Measurements from ENCODE around the gene KIF16B. TPM values are rescaled to one million over a fixed set of nuclear protein-coding genes. Genes with fewer than 3 reads are reported as not detected.

KIF16B gene
- total RNA-seq, 4 donors from 2014 or later: 16.6 to 29.6 (median 20.2) TPM

DNA sequence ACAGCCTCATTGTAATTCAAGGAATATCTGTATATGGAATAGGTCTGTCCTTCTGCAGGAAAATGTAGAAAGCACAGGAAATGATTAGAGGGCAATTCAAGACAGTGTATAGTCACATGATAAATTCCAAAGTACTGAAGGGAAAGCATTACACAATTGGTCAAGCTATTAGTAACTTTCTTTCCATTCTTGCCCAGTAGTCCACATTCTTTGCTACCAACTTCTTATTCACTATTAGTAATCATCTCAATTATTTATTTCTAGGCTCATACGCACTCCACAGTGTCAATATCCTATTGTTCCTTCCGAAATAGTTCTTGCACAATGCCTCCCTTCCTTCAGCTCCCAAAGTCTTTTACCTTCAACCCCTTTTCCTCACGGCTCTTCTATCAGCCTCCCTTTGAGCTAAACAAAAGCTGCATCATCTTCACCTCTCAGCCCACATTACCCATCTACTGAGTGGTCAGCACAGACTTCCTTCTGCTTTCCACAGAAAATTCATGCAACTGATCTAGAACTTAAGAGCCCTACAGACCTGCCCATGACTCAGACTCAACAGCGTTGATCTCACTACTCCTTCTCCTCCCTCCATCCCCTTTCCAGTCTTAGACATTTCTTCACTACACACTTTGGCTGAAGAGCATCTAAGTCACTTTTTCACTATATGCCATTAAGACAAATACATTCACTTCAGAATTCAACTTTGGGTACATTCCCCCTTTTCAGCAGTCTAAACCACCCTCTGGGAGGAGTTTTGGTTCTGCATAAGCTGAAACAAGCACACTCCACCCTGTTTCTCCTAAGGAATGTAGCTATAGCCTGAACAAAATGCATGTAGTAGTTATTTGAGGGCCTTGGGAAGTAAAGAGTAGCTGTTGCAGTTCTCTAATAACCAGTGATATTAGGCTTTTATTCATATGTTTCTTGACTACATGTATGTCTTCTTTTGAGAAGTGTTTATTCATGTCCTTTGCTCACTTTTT is 157.9 kb downstream of the KIF16B start:
- Histone ChIP-seq H3K27ac (no peak overlapping the region), H3K4me1 (no peaks in the 10 kb centered on the region), H3K4me3 (no peak overlapping the region), H3K36me3 (peaks cover 0 to 67% (median 0%) of the 10 kb centered on the region in 3 donors), H3K27me3 (no peaks in the 10 kb centered on the region), H3K9me3 (peaks cover 0 to 11% (median 0%) of the 10 kb centered on the region in 3 donors)
- intact Hi-C loops (cut with DNase I): no loop called here
- DNase-seq: no peak
- no peak for TF ChIP-seq POLR2A (IDR thresholded peaks at IDR 0.05)
- TF ChIP-seq, protein P1, sequence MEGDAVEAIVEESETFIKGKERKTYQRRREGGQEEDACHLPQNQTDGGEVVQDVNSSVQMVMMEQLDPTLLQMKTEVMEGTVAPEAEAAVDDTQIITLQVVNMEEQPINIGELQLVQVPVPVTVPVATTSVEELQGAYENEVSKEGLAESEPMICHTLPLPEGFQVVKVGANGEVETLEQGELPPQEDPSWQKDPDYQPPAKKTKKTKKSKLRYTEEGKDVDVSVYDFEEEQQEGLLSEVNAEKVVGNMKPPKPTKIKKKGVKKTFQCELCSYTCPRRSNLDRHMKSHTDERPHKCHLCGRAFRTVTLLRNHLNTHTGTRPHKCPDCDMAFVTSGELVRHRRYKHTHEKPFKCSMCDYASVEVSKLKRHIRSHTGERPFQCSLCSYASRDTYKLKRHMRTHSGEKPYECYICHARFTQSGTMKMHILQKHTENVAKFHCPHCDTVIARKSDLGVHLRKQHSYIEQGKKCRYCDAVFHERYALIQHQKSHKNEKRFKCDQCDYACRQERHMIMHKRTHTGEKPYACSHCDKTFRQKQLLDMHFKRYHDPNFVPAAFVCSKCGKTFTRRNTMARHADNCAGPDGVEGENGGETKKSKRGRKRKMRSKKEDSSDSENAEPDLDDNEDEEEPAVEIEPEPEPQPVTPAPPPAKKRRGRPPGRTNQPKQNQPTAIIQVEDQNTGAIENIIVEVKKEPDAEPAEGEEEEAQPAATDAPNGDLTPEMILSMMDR (IDR thresholded peaks at IDR 0.05): no peak
- WGBS, 2 donors: 88 to 91% methylated on average over 4 of the region's 4 CpGs

DNA sequence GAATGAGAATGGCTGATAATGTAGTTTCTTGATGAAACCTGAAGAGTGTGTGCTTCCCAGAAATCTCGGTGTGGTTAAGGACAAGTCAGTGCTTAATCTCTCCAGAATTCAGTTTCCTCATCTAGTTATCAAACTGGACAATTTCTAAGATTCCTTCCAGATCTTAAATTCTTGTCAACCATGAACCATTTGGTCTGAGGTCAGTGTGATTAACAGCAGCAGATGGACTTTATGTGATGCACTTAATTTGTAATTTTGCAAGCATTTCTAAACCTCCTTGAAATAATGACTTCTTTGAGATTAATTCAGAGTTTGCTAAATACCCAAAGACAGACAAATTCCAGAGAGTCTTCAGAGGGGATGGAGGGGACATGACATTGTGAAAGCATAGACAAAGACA is 160.3 kb downstream of the KIF16B start:
- 83 to 85% methylated on average over 1 of the region's 1 CpG for WGBS, 2 donors
- intact Hi-C loops (cut with DNase I): no loop called here
- H3K4me1 ChIP-seq: no peaks in the 10 kb centered on the region
- H3K36me3 ChIP-seq: peaks cover 0 to 52% (median 0%) of the 10 kb centered on the region in 3 donors
- H3K27me3 ChIP-seq: no peaks in the 10 kb centered on the region
- TF ChIP-seq POLR2A (IDR thresholded peaks at IDR 0.05): no peak
- TF ChIP-seq, protein P1 (IDR thresholded peaks at IDR 0.05): no peak
- no peak overlapping the region for H3K4me3 ChIP-seq
- no peak overlapping the region for H3K27ac ChIP-seq
- H3K9me3 ChIP-seq: peaks cover 0 to 11% (median 0%) of the 10 kb centered on the region in 3 donors
- DNase-seq: no peak

DNA sequence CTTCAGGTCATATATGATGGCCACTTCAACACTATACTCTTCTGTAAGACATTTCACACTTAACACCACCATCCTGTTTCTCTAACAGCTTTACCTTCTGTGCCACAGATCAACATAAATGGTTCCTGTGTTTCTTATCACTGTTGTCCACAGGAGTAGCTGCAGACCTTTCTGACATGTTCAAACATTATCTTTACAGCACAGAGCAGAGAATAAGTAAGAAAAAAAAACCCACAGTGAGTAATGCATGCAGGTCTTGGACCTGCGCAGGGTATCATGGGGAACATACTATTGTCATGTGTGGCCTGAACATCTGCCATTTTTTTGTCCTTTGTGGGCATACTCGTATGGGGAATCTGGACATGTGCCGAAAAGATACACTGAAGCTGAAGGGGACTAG is 161.9 kb downstream of the KIF16B start:
- 90 to 98% methylated on average over 3 of the region's 3 CpGs for WGBS, 2 donors
- Histone ChIP-seq H3K36me3 (peaks cover 0 to 43% (median 0%) of the 10 kb centered on the region in 3 donors), H3K27me3 (no peaks in the 10 kb centered on the region), H3K9me3 (peaks cover 0 to 11% (median 0%) of the 10 kb centered on the region in 3 donors), H3K4me3 (no peak overlapping the region), H3K4me1 (no peaks in the 10 kb centered on the region), H3K27ac (no peak overlapping the region)
- intact Hi-C loops (cut with DNase I): no loop called here
- no peak for TF ChIP-seq POLR2A (IDR thresholded peaks at IDR 0.05)
- TF ChIP-seq, protein P1 (IDR thresholded peaks at IDR 0.05): no peak
- DNase-seq: no peak

DNA sequence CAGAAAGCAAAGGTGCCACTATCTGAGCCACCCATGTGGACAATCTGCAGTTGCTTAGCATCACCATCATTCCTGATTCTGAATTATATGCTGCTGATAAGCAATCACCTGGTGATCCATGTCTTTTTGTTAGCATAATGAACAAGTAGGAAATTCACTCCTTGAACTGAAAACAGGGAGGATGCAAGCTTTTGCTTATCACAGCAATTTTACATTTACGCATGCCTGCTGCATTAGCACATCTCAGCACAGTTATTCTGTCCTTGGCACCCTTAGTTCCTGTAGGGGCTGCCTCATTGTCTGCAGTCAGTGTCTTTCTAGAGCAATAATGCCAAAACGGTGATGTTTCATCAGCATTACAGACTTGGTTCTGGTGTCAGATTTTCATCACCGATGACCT is 162.6 kb downstream of the KIF16B start:
- WGBS, 2 donors: 95 to 98% methylated on average over 3 of the region's 3 CpGs
- no peak for TF ChIP-seq POLR2A (IDR thresholded peaks at IDR 0.05)
- TF ChIP-seq, protein P1 (IDR thresholded peaks at IDR 0.05): no peak
- H3K9me3 ChIP-seq: peaks cover 0 to 11% (median 0%) of the 10 kb centered on the region in 3 donors
- no peak overlapping the region for H3K27ac ChIP-seq
- DNase-seq: no peak
- no peaks in the 10 kb centered on the region for H3K4me1 ChIP-seq
- intact Hi-C loops (cut with DNase I): no loop called here
- H3K4me3 ChIP-seq: no peak overlapping the region
- H3K36me3 ChIP-seq: peaks cover 0 to 51% (median 2%) of the 10 kb centered on the region in 3 donors
- no peaks in the 10 kb centered on the region for H3K27me3 ChIP-seq

DNA sequence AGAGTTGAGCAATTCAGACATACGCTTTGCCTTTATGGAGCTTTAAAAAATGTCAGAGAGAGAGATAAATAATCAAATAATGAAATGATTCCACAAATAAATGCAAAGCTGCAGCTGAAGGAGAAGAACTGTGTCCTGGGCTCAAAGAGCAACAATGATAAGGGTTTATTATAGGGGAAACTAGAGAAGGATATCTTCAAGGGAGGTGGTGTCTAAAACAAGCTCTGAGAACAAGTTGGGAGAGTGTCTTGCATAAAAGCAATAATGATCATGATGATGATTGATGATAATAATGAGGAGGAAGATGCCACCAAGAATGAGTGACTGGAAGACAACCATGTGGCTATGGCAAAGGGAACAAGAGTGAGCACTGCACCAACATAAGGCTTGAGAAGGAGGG is 164.3 kb downstream of the KIF16B start:
- TF ChIP-seq, protein P1 (IDR thresholded peaks at IDR 0.05): no peak
- no peak for TF ChIP-seq POLR2A (IDR thresholded peaks at IDR 0.05)
- 100% methylated on average over 1 of the region's 1 CpG for WGBS, 2 donors
- Histone ChIP-seq H3K27me3 (no peaks in the 10 kb centered on the region), H3K4me3 (no peak overlapping the region), H3K27ac (no peak overlapping the region), H3K9me3 (peaks cover 0 to 11% (median 0%) of the 10 kb centered on the region in 3 donors), H3K36me3 (peaks cover 0 to 58% (median 7%) of the 10 kb centered on the region in 3 donors), H3K4me1 (no peaks in the 10 kb centered on the region)
- no peak for DNase-seq
- intact Hi-C loops (cut with DNase I): no loop called here
